Hematopoietic multipotent progenitor cell treated with erythropoietin and hydrocortisone succinate and interleukin-3 and kit ligand, for 4 days (in vitro differentiated cells): Measurements from ENCODE around the gene ESR2.
"Not testable (repeated sequence)": the region's sequence is repeated elsewhere in the genome, so short reads cannot be mapped to it uniquely, and the experiment has no call there.

Source experiments
- DNase-seq: peaks from one replicate; pipeline ENCODE4 v3.0.0-alpha.2; 2015

Gene ESR2

DNA sequence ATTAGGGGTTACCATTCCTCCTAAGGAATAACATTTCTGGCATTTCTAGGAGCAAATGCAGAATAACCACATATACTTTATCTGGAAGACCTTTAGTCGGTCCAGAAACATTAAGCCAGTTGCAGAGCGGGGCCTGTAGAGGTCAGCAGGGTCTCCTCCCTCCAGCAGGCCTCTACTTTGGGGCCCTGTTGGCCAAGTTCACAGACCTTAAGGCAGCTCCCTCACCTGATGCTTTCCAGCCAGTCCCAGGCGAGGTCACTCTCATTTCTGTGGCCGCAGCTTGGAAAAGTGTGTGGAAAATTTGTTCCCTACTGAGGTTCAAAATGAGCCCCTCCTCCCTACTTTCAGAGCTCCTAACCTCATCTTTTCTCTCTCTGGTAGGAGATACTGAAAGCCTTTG, 74.1 kb downstream of the ESR2 start:
- no peak for DNase-seq

DNA sequence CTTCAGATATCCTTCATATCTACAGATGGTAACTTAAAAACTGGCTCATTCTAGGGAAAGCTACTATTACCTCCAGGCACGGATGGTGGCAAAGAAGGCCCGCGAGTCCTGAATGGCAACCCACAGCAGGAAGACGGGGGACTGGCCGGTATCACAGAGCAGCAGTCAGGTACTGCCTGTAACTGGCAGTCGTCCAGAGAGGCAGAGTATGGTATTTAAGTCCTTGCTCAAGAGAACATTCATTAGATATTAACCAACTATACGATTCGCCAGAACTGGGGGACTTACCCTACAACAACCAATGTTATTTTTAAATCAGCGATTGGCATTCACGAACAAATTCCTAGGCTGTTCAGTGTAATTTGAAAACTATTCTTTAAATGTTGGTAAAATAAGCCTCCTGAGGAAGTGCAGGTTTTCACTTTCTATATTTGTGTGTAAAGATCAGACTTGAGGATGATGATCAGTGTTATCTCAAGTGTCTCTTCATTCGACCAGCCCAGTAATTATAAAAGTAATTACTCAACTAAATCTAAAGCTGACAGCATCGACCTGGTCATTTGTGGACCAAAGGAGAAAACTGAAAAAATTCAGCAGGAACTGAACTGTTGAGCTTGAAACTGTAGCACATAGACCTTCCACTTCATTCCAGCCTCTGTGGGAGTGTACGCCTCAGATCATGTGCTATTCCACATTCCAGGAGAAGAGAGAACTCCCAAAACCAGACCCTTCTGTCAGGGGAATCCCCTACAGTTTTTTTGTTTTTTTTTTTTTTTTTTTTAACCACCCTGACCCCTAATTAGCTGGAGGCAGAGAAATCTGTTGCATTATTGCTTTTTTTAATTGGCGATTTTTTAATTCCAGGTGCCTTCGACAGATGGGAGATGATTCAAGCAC, 75.6 kb downstream of the ESR2 start:
- DNase-seq, result peak; percentile 22

DNA sequence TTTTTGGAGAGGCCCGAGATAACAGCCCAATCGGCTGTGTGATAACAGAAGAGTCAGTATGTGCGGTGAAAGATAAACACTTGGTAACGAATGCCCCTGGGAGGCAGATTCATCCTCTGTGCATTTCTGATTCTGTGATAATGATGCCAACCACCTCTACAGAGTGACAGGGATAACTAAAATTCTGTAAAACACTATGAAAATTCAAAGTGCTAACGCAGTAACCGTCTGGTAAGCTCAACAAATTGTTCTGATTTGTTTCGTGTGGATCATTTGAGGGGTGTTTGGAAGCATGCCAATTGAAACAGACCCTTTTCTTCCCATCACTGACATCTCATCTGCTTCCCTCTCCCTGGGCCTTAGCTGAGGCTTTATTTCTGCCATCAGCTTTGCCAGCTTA, 76.3 kb downstream of the ESR2 start:
- DNase-seq, result peak; percentile 48

DNA sequence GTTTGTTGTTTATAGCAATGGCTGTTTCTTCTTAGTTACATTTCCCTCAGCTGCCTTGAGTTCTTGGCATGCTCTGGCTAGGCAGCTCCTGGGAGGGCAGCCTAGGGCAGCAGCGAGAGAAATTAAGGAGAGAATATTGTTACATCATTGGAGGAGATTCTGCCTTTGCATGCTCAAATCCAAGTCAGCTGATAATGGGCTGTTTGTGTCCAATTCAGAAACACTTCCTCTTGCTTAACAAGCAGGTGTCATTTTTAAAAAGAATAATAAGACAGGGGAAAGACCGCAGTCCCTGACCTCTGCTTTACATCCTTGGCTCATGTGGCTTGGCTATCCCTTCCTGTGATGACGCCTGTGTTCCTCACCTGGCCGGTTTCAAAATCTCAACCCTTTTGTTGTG, 76.9 kb downstream of the ESR2 start:
- no peak for DNase-seq

DNA sequence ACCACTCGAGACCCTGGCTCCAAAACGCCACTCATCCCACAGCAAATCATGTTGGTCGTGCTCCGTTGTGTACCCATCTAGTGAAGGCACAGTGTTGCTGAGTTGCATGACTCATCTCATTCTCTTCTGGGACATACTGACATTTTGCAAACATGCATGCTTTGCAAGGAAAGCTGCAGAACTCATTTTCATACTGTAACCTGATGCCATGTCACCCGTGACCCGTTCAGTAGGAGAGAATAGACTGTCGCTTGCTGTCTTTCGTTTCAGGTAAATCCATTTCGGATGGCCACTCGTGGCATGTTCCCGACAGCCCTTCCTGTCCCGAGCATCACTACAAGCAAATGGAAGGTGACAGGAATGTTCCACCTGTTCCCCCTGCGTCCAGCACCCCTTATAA, 78.2 kb downstream of the ESR2 start:
- no peak for DNase-seq

DNA sequence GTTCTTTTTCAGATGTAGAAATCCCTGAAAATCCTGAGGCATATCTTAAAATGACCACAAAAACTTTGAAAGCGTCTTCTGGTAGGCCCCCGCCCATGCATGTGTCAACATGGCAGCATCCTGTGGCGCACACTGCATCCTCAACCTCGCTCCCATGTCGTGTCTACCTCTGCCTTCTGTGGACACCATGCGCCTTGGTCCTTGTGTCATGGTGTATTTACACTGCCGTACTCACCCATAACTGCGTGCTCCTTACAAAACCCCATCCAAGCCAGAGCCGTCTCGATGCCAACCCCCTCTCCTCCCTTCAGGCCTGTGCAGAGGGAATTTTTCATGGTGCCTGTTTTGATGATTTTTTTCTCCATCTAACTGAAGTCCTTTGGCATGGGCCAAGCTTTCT, 78.9 kb downstream of the ESR2 start:
- no peak for DNase-seq

DNA sequence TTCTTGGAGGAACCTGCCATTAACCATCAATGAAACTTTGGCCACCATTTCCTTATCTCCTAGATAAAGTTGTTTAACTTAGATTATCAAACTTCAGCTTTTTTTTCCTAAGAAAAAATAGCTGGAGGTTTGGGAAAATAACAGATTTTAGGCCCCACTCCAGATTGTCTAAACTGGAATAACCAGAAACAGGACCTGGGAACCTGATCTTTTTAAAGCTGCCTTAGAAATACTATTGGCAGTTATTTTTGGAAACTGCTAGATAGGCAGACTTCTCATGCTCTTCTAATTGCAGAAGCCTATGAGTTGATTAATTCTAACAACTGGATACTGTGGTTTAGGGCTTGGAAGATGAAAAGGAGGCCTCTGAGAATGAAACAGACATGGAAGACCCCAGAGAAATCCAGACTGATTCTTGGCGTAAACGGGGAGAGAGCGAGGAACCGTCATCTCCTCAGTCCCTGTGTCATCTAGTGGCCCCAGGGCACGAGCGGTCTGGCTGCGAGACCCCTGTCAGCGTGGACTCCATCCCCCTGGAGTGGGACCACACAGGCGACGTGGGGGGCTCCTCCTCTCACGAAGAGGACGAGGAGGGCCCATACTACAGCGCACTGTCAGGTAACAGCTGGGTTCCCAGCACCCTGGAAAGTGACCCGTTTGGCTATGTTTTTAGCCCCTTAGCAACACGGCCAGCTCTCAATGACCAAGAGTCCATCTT, 80.2 kb downstream of the ESR2 start:
- no peak for DNase-seq

DNA sequence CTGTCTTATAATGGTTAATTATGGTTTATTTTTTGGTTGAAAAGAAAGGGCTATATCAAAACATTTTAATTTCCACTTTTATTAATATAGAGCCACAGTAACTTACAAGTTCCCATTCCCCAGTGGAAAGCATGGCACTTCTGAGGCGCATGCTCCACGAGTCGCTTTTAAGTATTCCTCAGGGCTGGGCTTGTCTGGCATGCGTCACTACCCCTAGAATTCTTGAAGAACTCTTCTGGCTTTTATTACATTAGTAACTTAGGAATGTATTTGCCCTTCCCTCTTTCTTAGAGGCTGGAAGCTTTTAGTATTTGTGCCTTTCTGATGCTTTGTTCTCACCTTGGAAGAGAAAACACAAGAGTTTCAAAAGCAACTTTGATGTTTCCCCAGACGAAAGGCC, 81.1 kb downstream of the ESR2 start:
- no peak for DNase-seq

DNA sequence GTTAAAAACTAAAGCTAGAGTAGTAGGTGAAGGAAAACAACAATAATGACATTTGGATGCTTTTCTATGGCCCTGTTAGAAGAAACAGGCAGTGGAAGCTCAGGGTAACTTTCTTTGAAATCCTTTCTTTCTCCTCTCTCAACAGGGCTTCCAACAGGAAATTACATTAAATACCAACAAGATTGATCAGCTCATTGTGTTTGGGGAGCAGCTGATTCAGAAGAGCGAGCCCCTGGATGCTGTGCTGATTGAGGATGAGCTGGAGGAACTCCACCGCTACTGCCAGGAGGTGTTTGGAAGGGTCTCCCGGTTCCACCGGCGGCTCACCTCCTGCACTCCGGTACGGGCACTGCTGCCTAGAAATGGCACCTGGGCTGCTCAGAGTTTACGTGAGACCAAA, 81.5 kb downstream of the ESR2 start:
- DNase-seq, result no peak

DNA sequence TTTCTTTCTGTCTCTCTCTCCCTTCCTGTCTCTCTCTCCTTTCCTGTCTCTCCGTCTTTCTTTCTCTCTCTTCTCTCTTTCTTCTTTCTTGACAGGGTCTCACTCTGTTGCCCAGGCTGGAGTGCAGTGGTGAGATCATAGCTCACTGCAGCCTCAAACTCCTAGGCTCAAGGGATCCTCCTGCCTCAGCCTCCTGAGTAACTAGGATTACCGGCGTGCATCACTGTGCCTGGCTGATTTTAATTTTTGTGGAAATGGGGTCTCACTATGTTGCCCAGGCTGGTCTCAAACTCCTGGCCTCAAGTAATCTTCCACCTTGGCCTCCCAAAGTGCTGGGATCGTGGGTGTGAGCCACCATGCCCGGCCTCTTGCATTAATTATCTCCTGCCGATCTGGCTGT, 83.3 kb downstream of the ESR2 start:
- not testable (repeated sequence) for DNase-seq

DNA sequence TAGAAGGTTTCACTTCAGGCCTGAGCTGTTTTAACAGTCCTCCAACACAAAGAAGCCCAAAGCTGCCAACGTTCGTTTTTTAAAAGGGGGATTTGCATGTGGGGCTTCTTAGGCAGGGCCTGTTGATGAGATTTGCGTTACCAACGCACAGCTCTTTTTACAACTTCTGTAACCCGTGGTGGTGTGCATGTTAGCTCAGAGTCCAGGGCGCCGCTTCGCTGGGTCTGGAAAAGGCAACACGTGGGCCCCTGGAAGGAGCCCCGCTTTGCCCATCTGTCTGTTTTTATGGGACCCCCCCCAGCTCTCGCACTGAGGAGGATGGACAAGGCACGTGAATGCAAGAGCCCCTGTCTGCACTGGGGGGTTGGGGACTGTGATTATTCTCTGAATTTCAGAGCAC, 84.0 kb downstream of the ESR2 start:
- no peak for DNase-seq

DNA sequence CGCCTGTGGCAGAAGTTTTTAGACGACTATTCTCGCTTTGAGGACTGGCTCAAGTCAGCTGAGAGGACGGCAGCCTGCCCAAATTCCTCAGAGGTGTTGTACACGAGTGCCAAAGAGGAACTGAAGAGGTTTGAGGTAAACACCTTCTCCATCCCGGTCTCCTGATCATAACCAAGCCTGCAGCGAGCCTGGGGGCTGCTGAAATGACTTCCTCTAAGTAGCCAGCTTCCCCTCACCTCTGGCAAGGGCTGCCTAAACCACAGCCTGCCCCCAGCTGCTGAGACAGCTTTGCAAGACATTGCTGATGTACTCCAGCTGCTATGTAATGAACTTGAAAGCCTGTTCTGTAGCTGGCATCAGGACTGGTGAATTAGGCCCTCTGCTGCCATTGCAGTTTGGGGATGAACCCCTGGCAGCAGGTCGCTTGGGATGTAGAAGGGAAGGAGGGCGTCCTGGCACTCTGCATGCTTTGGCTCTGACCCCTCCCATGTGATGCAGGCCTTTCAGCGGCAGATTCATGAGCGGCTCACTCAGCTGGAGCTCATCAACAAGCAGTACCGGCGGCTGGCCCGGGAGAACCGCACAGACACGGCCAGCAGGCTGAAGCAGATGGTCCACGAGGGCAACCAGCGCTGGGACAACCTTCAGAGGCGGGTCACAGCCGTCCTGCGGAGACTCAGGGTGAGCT, 84.6 kb downstream of the ESR2 start:
- peak; percentile 78 for DNase-seq

DNA sequence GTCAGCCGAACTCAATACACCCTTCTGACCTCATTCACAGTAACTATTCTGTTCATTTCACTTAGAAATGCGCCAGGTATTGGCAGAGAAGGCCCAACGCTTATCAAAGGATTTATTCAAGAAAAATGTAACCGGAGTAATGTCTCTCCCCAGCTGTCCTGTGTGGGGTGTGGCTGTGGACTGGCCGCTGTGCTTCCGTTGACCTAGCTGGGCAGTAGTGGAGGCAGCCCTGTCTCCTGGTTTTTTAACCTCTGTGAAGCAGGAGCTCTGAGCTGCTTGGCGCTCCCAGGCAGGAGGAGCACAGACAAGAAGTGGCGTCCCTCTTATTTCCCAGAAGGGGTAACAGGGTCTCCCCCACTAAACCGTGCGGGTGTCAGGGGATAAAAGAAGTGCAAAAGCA, 85.2 kb downstream of the ESR2 start:
- DNase-seq, result no peak

DNA sequence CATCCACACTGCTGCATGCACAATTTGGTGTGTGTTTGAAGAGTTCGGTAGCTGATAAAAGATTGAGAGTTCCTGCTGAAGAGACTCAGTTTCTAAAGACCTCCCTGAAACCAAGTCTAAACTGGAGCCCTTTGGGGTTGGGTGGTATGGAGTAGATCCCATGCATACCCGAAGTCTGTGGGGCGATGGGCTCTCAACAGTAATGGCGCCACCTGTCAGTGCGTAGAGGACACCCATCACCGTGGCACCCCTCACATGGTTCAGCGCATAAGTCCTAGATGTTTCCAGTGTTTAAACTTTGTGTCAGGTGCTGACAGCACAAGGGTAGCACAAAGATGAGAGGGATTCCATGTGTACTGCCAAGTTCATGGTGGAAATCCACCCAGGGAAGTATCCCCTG, 85.9 kb downstream of the ESR2 start:
- no peak for DNase-seq

DNA sequence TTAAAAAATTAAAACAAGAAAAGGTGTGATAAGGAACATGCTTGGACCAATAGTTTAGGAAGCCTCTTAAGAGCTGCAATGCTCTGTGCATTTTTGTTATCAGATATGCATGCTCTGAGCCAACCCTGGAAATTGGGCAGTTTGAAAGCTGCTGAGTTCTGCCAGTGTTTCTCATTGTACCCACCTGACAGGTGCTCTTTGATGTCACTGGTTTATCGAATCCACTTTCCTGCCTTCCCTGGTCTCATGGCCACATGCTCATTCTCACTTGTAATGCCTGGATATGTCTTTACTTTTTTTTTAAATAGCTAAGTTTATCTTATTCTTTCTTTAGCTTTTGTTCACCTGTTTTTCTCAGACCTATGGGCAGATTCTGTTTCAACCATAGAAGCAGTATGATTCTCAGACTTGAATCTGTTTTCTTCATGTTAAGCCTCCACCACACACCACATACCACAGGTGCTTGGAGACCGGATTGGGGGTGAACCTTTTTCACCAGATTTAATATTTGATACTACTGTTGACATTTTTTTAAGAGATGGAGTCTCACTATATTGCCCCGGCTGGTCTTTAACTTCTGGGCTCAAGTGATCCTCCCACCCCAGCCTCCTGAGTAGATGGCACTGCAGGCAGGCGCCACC, 90.7 kb downstream of the ESR2 start:
- no peak for DNase-seq

DNA sequence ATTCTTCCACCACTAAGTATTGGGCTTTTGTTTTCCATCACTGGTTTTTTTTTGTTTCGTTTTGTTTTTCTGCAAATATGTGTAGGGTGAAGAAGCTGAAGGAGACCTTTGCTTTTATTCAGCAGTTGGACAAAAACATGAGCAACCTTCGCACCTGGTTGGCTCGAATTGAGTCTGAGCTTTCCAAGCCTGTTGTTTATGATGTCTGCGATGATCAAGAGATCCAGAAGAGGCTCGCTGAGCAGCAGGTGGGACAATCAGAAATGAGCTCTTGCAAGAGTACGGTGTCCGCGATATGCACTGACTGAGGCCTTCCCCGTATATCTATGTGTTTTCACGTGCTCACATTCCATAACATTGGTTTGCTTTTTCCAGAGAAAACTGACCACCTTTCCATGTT, 91.5 kb downstream of the ESR2 start:
- no peak for DNase-seq

DNA sequence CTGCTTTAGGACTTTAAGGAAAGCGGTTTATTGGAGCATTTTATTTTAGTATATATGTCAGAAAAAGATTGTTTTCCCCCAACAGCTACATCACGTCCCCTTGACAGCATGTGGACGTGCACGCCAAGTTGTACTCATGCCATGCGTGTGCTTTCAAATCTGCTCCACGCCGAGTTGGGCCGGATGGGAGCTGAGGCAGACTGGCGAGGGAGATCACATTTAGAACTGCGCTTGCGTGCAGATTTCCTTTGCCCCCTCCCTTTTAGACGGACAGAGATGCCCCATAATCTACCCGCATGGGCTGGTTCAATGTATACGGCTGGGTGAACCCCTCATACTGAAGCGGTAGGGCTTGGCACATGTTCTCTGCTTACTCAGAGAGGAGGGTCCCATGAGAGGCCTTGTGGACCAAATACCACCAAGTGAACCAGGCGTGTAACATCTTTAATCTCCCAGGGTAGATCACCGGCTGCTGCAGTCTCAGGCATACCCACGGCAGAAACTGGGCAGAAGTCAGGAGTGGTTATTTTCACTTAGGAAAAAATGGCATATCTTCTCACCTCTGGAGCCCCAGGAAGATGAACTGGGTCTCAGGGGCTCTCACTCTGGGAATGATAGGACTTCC, 92.1 kb downstream of the ESR2 start:
- no peak for DNase-seq

DNA sequence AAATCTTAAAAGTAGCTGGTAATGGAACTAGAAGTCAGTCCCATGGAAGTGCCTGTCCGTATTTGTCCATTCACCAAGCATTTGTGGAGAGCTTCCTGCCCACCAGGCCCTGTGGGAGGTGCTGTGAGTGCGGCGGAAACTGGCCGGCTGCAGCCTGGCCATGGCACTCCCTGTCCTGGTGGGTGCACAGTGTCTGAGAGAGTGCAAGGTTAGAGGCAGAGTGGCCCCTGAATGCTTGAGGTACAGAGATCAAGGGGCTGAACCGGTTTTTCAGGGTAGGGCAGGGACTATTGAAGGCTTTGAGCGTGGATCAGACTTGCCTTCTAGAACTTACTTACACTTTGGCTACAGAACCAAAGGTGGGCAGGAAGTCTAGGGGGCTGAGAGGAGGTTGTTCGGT, 92.9 kb downstream of the ESR2 start:
- DNase-seq, result no peak

DNA sequence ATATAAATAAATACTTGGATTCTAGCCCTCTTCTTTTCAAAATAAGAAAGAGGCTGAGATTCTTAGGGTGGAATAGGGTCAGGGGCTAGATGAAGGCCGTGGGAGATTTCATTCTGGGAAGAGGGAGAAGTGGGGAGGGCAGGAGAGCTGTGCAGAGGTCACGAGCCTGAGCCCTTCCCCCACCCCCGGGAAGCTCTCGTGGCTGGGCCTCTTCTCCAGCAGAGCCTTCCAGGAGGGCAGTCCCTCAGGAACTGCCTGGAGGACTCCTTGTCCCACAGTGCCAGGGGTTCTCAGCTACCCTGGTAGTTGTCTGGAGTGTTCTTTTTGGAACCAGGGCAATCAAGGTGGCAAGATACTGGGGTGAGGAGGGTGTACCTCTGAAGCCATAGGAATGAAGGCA, 94.0 kb downstream of the ESR2 start:
- DNase-seq, result no peak

DNA sequence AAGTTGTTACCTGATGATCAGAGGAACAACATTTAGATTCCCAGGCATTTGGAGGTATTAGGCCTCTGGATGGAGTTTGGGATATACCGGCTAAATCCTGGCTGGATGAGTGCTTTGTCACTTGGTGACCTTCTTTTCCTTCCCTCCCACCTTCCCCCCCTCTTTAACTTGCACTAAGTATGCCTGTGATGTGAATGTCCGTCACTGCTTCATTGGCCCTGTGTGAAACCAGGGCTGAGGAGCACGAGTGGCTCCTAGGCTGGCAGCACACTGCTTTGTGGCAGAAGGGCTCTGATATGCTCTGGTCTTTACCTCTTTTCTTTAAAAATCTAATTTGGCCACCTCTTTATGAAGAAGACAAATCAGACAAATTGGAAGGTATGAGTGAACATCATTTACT, 95.7 kb downstream of the ESR2 start:
- DNase-seq, result no peak

DNA sequence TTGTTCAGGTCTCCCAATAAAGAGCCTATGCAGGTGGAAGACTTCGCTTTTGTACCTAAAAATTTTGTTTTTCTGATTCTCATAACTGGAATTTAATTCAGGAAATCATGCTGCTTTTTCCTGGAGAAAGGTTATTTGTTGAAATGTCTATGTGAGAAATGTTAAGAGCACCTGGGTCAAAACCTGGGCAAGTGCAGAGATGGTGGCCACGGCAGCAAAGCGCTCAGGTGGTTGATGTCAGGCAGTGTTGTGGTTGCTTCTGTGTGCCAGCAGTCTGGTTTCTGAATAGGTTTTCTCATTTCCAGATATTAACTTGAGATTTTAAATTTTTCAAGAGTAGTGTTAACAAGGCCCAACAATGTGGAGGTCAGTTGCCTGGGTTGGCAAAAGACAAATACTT, 96.2 kb downstream of the ESR2 start:
- DNase-seq, result no peak

DNA sequence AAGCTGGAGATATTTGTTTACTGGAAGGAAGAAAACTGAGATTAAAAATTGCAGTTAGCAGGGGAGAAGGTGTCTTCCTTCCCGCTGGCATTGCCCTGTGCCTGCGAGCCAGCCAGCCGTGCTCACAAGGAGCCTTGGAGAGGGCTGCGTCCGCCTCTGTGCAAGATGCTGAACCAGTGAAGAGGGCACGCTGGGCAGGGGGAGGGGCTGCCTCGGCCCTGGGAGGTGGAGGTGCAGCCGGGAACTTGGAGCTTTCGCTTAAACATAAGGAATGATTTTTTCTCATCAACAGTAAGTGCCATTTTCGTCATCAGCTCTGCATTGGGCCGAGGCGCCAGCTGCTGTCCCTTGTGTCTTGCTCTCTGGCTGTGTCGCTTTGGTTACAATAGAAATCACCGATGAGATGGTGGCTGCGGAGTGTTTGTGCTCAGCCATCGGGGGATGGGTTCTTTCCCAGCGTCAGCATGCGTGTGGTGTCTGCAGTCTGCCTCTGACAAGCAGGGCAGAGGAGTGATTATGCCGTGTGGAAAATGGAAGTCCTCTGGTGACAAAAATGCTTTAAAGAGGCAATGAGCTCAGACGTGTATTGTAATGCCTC, 97.3 kb downstream of the ESR2 start:
- DNase-seq, result peak; percentile 41

DNA sequence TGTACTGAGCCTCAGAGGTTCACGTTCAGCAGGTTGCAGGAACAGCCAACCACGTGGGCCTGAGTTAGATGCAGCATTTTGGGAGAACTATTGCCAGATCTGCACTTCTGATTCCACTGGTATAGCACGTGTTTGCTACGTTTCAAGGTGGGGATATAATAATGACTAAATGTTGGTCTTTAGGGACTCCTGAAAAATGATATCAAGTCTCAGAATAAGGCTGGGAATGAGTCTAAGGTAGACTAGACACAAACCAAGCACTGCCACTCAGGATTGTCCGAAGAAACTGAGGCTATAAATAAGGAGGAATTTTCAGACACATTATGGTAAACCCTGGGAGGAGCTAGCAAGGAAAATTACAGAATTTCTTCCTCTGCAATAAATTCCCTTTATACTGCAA, 98.1 kb downstream of the ESR2 start:
- no peak for DNase-seq
